ENCODE measurements around the gene RPS6KA2. TPM values are rescaled to one million over a fixed set of nuclear protein-coding genes. Genes with fewer than 3 reads are reported as not detected.

Gene RPS6KA2
- total RNA-seq, 1 experiment from 2014 or later: 4.1 TPM

DNA sequence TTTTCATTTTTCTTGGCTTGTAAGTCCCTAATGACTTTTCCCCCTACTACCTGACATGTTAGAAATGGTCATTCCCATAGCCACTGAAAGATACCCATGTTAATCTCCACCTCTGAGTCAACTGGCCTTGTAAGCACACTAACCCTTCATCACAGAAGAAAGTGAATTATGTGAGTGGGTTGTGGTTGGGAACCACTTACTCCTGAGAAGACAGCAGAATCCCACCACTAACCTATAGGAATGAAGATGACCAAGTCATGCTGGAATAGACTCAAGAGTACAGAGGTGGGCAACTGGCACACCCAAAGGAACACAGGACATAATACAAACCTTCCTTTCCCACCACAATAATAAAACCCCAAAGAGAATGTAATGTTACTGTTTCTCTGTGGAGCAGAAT lies 70.7 kb downstream of the RPS6KA2 start:
- CTCF ChIA-PET: no interaction called here
- Histone ChIP-seq H3K27me3 (ENCODE audit: control insufficient read depth, insufficient read depth, low read length) (no peaks in the 10 kb centered on the region), H3K36me3 (ENCODE audit: control insufficient read depth, insufficient read depth, low read length) (no peaks in the 10 kb centered on the region), H3K4me1 (ENCODE audit: control insufficient read depth, insufficient read depth, low read length) (no peaks in the 10 kb centered on the region), H3K4me3 (ENCODE audit: low read depth in 2 of 2, low read length in 2 of 2) (no peak overlapping the region), H3K27ac (ENCODE audit: low read length) (no peak overlapping the region), H3K9me3 (ENCODE audit: control insufficient read depth, insufficient read depth, low read depth, low read length) (no peaks in the 10 kb centered on the region; the same call in 1 of the 2 replicates)
- in situ Hi-C loops (cut with HindIII; ENCODE audit: low pct_unique_long_range_greater_than_20kb, low sequenced_read_pairs) (no loop called here), intact Hi-C loops (cut with micrococcal nuclease; ENCODE audit: unreplicated experiment) (no loop called here)
- no peak for DNase-seq (ENCODE audit: low read depth, low spot score)
- TF ChIP-seq TCF7L2 (IDR thresholded peaks at IDR 0.05; ENCODE audit: low read depth, low read length) (no peak), POLR2AphosphoS5 (IDR thresholded peaks at IDR 0.05; ENCODE audit: low read depth, low read length) (no peak), SIN3A (IDR thresholded peaks at IDR 0.05; ENCODE audit: borderline replicate concordance, insufficient read depth, low read depth, low read length) (no peak)
- TF ChIP-seq, protein P1, sequence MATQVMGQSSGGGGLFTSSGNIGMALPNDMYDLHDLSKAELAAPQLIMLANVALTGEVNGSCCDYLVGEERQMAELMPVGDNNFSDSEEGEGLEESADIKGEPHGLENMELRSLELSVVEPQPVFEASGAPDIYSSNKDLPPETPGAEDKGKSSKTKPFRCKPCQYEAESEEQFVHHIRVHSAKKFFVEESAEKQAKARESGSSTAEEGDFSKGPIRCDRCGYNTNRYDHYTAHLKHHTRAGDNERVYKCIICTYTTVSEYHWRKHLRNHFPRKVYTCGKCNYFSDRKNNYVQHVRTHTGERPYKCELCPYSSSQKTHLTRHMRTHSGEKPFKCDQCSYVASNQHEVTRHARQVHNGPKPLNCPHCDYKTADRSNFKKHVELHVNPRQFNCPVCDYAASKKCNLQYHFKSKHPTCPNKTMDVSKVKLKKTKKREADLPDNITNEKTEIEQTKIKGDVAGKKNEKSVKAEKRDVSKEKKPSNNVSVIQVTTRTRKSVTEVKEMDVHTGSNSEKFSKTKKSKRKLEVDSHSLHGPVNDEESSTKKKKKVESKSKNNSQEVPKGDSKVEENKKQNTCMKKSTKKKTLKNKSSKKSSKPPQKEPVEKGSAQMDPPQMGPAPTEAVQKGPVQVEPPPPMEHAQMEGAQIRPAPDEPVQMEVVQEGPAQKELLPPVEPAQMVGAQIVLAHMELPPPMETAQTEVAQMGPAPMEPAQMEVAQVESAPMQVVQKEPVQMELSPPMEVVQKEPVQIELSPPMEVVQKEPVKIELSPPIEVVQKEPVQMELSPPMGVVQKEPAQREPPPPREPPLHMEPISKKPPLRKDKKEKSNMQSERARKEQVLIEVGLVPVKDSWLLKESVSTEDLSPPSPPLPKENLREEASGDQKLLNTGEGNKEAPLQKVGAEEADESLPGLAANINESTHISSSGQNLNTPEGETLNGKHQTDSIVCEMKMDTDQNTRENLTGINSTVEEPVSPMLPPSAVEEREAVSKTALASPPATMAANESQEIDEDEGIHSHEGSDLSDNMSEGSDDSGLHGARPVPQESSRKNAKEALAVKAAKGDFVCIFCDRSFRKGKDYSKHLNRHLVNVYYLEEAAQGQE (IDR thresholded peaks at IDR 0.05; ENCODE audit: insufficient read depth in 1 of 2, low read depth in 2 of 2, low read length in 1 of 2): no peak
- TF ChIP-seq, protein P2, sequence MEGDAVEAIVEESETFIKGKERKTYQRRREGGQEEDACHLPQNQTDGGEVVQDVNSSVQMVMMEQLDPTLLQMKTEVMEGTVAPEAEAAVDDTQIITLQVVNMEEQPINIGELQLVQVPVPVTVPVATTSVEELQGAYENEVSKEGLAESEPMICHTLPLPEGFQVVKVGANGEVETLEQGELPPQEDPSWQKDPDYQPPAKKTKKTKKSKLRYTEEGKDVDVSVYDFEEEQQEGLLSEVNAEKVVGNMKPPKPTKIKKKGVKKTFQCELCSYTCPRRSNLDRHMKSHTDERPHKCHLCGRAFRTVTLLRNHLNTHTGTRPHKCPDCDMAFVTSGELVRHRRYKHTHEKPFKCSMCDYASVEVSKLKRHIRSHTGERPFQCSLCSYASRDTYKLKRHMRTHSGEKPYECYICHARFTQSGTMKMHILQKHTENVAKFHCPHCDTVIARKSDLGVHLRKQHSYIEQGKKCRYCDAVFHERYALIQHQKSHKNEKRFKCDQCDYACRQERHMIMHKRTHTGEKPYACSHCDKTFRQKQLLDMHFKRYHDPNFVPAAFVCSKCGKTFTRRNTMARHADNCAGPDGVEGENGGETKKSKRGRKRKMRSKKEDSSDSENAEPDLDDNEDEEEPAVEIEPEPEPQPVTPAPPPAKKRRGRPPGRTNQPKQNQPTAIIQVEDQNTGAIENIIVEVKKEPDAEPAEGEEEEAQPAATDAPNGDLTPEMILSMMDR (IDR thresholded peaks at IDR 0.05): no peak
- BruUV-seq (replicated peaks): no TSS peak
- POLR2A ChIA-PET: no interaction called here
- no peak for ATAC-seq

DNA sequence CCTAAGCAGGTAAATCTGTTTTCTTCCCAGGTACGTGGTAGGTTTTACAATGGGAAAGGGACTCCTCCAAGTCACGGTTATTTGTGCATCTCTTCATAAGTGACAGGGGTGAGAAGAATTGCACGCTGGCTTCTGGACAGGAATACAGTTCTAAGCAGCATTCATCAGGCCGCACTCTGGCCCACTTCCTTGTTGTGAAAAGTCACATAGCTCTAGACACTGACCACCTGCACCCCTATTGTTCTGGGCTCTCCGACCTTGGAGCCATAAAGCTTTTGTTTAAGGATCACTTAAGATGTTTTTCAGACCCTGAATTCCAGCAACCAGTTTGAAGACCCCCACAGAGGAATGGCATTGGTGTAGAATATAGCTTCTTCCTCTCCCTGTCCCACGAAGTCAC lies 72.0 kb downstream of the RPS6KA2 start:
- DNase-seq (ENCODE audit: low read depth, low spot score) (no peak), ATAC-seq (no peak)
- no peaks in the 10 kb centered on the region for H3K36me3 ChIP-seq (ENCODE audit: control insufficient read depth, insufficient read depth, low read length)
- H3K4me1 ChIP-seq (ENCODE audit: control insufficient read depth, insufficient read depth, low read length): no peaks in the 10 kb centered on the region
- no peak for TF ChIP-seq SIN3A (IDR thresholded peaks at IDR 0.05; ENCODE audit: borderline replicate concordance, insufficient read depth, low read depth, low read length)
- TF ChIP-seq, protein P1 (IDR thresholded peaks at IDR 0.05; ENCODE audit: insufficient read depth in 1 of 2, low read depth in 2 of 2, low read length in 1 of 2): no peak
- TF ChIP-seq, protein P2 (IDR thresholded peaks at IDR 0.05): no peak
- no peak for TF ChIP-seq TCF7L2 (IDR thresholded peaks at IDR 0.05; ENCODE audit: low read depth, low read length)
- TF ChIP-seq POLR2AphosphoS5 (IDR thresholded peaks at IDR 0.05; ENCODE audit: low read depth, low read length): no peak
- no peaks in the 10 kb centered on the region; the same call in 1 of the 2 replicates for H3K9me3 ChIP-seq (ENCODE audit: control insufficient read depth, insufficient read depth, low read depth, low read length)
- BruUV-seq (replicated peaks): no TSS peak
- POLR2A ChIA-PET: no interaction called here
- no peaks in the 10 kb centered on the region for H3K27me3 ChIP-seq (ENCODE audit: control insufficient read depth, insufficient read depth, low read length)
- CTCF ChIA-PET: no interaction called here
- intact Hi-C loops (cut with micrococcal nuclease; ENCODE audit: unreplicated experiment) (no loop called here), in situ Hi-C loops (cut with HindIII; ENCODE audit: low pct_unique_long_range_greater_than_20kb, low sequenced_read_pairs) (no loop called here)
- no peak overlapping the region for H3K4me3 ChIP-seq (ENCODE audit: low read depth in 2 of 2, low read length in 2 of 2)
- H3K27ac ChIP-seq (ENCODE audit: low read length): no peak overlapping the region

Data from Panc1 (cell line).